Measurements from ENCODE around the gene MEX3A. TPM values are rescaled to one million over a fixed set of nuclear protein-coding genes. Genes with fewer than 3 reads are reported as not detected.
A peak's percentile ranks its signal among the peaks of the same experiment; 100 is the strongest.
"Not testable (repeated sequence)": the region's sequence is repeated elsewhere in the genome, so short reads cannot be mapped to it uniquely, and the experiment has no call there.

Gene MEX3A
- total RNA-seq, 2 experiments from 2014 or later, result 0.09 to 0.11 TPM

GRCh38 chr1:156122519-156123355 lies 40.5 kb upstream of the MEX3A start:
- Mint-ChIP-seq H3K27me3 (peaks cover 49% of the 10 kb centered on the region), H3K4me3 (no peak overlapping the region), H3K4me1 (peaks cover 39% of the 10 kb centered on the region), H3K9me3 (no peaks in the 10 kb centered on the region), H3K27ac (no peak overlapping the region), H3K36me3 (no peaks in the 10 kb centered on the region)
- DNase-seq, result no peak
- no peak for ATAC-seq (ENCODE audit: low read depth)
- POLR2A ChIA-PET, result no interaction called here

GRCh38 chr1:156122086-156122485 lies 39.8 kb upstream of the MEX3A start:
- POLR2A ChIA-PET, result no interaction called here
- ATAC-seq (ENCODE audit: low read depth) (no peak), DNase-seq (no peak)
- H3K36me3 Mint-ChIP-seq, result no peaks in the 10 kb centered on the region
- peaks cover 33% of the 10 kb centered on the region for H3K4me1 Mint-ChIP-seq
- H3K27me3 Mint-ChIP-seq, result peaks cover 53% of the 10 kb centered on the region
- H3K9me3 Mint-ChIP-seq, result no peaks in the 10 kb centered on the region
- H3K27ac Mint-ChIP-seq, result no peak overlapping the region
- no peak overlapping the region for H3K4me3 Mint-ChIP-seq

DNA sequence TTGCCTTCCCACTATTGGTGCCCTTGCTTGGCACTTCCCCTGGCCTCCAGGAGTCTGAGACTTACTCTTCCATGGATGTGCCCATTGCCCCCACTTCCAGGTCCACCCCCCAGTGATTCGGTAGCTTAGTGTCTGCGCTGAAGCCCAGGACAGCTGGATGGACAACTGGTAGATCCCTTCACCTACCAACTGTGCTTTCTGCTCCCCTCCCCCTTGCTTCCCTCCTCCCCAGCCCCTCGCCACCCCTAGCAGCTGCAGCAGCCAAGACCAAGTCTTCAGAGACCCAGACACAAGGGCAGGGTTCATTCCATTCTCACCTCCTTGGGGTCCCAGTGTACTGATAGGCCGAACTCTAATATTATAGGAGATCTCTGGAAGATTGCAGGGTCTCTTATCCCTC lies 39.2 kb upstream of the MEX3A start:
- no peaks in the 10 kb centered on the region for H3K9me3 Mint-ChIP-seq
- no peak overlapping the region for H3K4me3 Mint-ChIP-seq
- POLR2A ChIA-PET, result no interaction called here
- H3K27me3 Mint-ChIP-seq, result peaks cover 57% of the 10 kb centered on the region
- DNase-seq (no peak), ATAC-seq (ENCODE audit: low read depth) (no peak)
- H3K27ac Mint-ChIP-seq, result no peak overlapping the region
- H3K4me1 Mint-ChIP-seq, result peaks cover 30% of the 10 kb centered on the region
- H3K36me3 Mint-ChIP-seq, result no peaks in the 10 kb centered on the region

- H3K36me3 Mint-ChIP-seq; H3K4me3 Mint-ChIP-seq; DNase-seq; H3K27ac Mint-ChIP-seq; H3K9me3 Mint-ChIP-seq; ATAC-seq (ENCODE audit: low read depth): not testable (repeated sequence)
- H3K4me1 Mint-ChIP-seq, result peaks cover 29% of the 10 kb centered on the region
- POLR2A ChIA-PET, result interaction anchor here (0.7 kb wide), 1 partner anchor 16 kb away, joined by 3 read pairs; no protein-coding TSS in a partner anchor
- peaks cover 62% of the 10 kb centered on the region for H3K27me3 Mint-ChIP-seq
Measured at GRCh38 chr1:156121005-156121404, 38.7 kb upstream of the MEX3A start.

DNA sequence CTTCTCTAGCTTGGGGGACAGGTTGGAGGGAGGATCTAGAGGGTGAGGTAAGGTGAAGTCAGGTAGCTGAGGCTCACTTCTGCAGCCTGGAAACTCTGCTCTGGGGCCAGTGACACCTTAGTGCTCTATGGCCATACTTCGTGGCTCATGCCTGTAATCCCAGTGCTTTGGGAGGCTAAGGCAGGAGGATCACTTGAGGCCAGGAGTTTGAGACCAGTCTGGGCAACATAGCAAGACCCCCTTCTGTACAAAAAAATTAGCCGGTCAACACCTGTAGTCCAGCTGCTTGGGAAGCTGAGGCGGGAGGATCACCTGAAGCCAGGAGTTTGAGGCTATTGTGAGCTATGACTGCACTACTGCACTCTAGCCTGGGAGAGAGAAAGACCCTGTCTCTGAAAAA lies 38.1 kb upstream of the MEX3A start:
- no peak for DNase-seq
- no peaks in the 10 kb centered on the region for H3K9me3 Mint-ChIP-seq
- H3K27ac Mint-ChIP-seq, result no peak overlapping the region
- POLR2A ChIA-PET, result interaction anchor here (0.7 kb wide), 1 partner anchor 16 kb away, joined by 3 read pairs; no protein-coding TSS in a partner anchor
- no peak for ATAC-seq (ENCODE audit: low read depth)
- no peak overlapping the region for H3K4me3 Mint-ChIP-seq
- no peaks in the 10 kb centered on the region for H3K36me3 Mint-ChIP-seq
- H3K27me3 Mint-ChIP-seq, result peaks cover 65% of the 10 kb centered on the region
- peaks cover 30% of the 10 kb centered on the region for H3K4me1 Mint-ChIP-seq

DNA sequence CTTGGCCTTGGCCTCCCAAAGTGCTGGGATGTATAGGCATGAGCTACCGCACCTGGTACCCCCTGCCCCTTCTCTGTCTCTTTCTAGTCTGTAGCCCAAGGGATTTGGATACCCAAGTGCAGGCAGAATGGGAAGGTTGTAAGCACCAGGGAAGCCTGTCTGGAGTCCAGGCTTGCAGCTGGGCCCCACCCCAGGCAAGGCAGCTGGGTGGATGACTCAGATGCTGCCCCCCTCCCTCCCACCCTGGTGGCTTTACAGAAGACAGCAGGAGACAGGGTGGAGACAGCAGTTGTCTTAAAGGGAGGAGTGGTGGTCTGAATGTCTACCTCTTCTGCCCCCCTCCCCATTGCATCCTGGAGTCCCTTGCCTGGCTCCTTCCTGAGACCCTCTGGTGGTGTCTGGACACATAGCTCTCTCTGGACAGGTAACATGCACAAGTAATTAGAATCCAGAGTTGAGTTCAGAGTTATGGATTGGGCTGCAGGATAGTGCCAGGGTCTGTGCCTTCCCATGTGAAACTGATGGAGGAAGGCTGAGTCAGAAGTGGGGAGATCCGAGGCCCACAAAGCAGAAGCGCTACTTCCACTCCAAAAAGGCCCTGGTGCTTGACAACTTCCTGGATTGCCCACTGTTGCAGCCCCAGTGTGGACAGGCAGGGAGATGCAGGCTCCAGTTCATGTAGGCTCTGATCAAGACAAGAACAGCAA lies 37.4 kb upstream of the MEX3A start:
- Mint-ChIP-seq H3K9me3 (no peaks in the 10 kb centered on the region), H3K27me3 (peaks cover 72% of the 10 kb centered on the region), H3K36me3 (no peaks in the 10 kb centered on the region), H3K4me3 (no peak overlapping the region), H3K4me1 (peaks cover 29% of the 10 kb centered on the region), H3K27ac (no peak overlapping the region)
- POLR2A ChIA-PET, result interaction anchor here (1.2 kb wide), 1 partner anchor 14 kb away, joined by 4 read pairs; no protein-coding TSS in a partner anchor
- DNase-seq (no peak), ATAC-seq (ENCODE audit: low read depth) (no peak)

DNA sequence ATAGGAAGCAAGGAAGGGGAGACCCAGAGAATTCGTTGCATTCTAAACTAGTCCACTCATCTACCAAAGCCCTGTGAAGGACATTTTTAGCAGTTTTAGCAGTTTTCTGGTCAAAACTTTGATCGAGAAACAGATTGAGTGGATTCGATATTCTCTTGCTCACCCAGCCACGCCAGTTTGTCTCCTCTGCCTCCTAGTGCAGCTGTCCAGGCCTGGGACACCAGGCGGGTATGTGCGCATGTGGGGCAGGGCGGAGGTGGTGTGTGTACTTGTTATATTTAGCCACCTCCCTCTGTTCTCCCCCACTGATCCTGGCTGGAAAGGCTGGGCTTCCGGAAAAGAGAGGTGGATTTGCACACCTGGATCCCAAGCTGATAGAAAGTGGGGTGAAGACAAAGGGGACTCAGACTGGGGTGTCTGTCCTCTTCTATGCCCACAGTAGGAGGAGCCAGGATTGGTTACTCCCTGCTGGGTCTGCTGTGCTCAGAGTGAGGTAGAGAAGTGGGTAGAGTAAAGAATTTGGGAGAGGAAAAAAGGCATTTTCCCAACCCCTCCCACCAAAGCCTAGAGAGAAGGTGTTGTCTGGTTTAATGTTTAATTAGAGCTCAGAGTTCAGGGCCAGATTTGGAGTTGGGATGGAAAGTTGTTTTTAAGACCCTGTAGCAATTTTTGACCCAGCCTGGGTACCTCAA lies 36.1 kb upstream of the MEX3A start:
- POLR2A ChIA-PET, result interaction anchor here (0.9 to 1.2 kb wide), 2 partner anchors 12 to 20 kb away, joined by 4 to 6 read pairs; no protein-coding TSS in a partner anchor
- H3K4me1 Mint-ChIP-seq, result peaks cover 15% of the 10 kb centered on the region
- no peak overlapping the region for H3K4me3 Mint-ChIP-seq
- no peak for ATAC-seq (ENCODE audit: low read depth)
- DNase-seq, result no peak
- H3K36me3 Mint-ChIP-seq, result no peaks in the 10 kb centered on the region
- H3K27ac Mint-ChIP-seq, result no peak overlapping the region
- no peaks in the 10 kb centered on the region for H3K9me3 Mint-ChIP-seq
- peaks cover 77% of the 10 kb centered on the region for H3K27me3 Mint-ChIP-seq

GRCh38 chr1:156117414-156118176 lies 35.3 kb upstream of the MEX3A start:
- no peak for ATAC-seq (ENCODE audit: low read depth)
- Mint-ChIP-seq H3K27me3 (peaks cover 77% of the 10 kb centered on the region), H3K27ac (no peak overlapping the region), H3K36me3 (no peaks in the 10 kb centered on the region), H3K4me1 (peaks cover 13% of the 10 kb centered on the region), H3K9me3 (no peaks in the 10 kb centered on the region), H3K4me3 (no peak overlapping the region)
- no peak for DNase-seq
- POLR2A ChIA-PET, result interaction anchor here (0.6 to 0.9 kb wide), 2 partner anchors 19 to 318 kb away, joined by 3 to 6 read pairs; no protein-coding TSS in a partner anchor

GRCh38 chr1:156116731-156117130 lies 34.5 kb upstream of the MEX3A start:
- H3K27ac Mint-ChIP-seq; POLR2A ChIA-PET; H3K36me3 Mint-ChIP-seq; H3K9me3 Mint-ChIP-seq; ATAC-seq (ENCODE audit: low read depth); DNase-seq: not testable (repeated sequence)
- Mint-ChIP-seq H3K27me3 (peaks cover 81% of the 10 kb centered on the region), H3K4me3 (peak overlapping the region; percentile 10), H3K4me1 (peaks cover 13% of the 10 kb centered on the region)

DNA sequence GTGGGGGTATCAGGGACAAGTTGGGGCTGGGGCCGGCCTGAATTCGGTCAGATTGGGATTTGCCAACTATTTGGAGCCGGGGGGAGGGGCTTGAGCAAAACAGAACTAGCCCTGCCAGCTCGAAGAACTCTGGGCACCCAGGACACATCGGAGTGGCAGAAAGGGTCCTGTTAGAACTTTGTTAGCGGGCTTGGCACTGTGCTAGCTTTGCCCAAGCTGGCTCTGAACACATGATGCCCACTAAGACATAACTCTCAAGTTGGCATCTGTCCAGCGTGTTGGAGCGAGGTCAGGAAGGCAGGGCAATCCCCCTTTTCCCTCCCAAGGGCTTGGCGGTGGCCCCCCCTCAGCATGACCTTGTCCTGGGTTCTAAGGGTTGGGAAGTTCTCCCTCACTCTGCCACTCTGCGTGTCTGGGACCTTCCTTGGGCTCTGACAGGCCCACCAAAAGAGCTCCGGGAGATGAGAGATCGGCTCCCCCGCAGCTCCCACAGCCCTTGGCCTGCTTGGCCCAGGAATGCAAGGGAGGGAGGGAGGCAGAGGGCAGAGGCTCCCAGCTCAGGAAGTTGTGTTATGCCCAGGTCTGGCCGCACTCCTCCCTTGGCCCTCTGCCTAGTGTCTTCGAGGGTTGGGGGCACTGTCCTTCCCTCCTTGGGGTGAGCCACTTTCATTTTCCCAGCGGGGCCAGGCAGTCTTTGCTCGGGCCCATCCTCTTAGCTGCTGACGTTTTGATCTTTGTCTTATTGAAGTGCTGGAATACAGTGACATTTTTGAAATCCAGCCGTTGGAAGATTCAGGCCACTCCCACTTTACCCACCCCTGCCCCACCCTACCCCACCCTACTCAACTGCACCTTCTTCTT lies 33.5 kb upstream of the MEX3A start:
- DNase-seq, result no peak
- ATAC-seq (ENCODE audit: low read depth), result no peak
- Mint-ChIP-seq H3K27me3 (peaks cover 84% of the 10 kb centered on the region), H3K9me3 (no peaks in the 10 kb centered on the region), H3K27ac (no peak overlapping the region), H3K36me3 (no peaks in the 10 kb centered on the region), H3K4me1 (peaks cover 13% of the 10 kb centered on the region), H3K4me3 (peak overlapping the region; percentile 83)
- POLR2A ChIA-PET, result interaction anchor here (1.0 to 2.5 kb wide), 3 partner anchors 11 to 78 kb away, joined by 3 to 9 read pairs (median 8); partner anchors contain the start of gene SLC25A44

DNA sequence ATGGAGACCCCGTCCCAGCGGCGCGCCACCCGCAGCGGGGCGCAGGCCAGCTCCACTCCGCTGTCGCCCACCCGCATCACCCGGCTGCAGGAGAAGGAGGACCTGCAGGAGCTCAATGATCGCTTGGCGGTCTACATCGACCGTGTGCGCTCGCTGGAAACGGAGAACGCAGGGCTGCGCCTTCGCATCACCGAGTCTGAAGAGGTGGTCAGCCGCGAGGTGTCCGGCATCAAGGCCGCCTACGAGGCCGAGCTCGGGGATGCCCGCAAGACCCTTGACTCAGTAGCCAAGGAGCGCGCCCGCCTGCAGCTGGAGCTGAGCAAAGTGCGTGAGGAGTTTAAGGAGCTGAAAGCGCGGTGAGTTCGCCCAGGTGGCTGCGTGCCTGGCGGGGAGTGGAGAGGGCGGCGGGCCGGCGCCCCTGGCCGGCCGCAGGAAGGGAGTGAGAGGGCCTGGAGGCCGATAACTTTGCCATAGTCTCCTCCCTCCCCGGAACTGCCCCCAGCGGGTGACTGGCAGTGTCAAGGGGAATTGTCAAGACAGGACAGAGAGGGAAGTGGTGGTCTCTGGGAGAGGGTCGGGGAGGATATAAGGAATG lies 32.8 kb upstream of the MEX3A start:
- Mint-ChIP-seq H3K4me3 (peak overlapping the region; percentile 83), H3K27ac (no peak overlapping the region), H3K4me1 (peaks cover 13% of the 10 kb centered on the region), H3K27me3 (peaks cover 81% of the 10 kb centered on the region), H3K36me3 (no peaks in the 10 kb centered on the region), H3K9me3 (no peaks in the 10 kb centered on the region)
- DNase-seq (no peak), ATAC-seq (ENCODE audit: low read depth) (peak; percentile 31)
- POLR2A ChIA-PET, result interaction anchor here (1.0 to 2.5 kb wide), 4 partner anchors 12 to 79 kb away, joined by 3 to 9 read pairs (median 6); partner anchors contain the start of gene SLC25A44
